K562 (cell line): ENCODE measurements around the gene HYAL4. TPM values are rescaled to one million over a fixed set of nuclear protein-coding genes. Genes with fewer than 3 reads are reported as not detected.
A peak's percentile ranks its signal among the peaks of the same experiment; 100 is the strongest.
"Not testable (repeated sequence)": the region's sequence is repeated elsewhere in the genome, so short reads cannot be mapped to it uniquely, and the experiment has no call there.

ENCODE experiments used
- ATAC-seq: fragments of 200-7000 bp; cut with Tn5 transposase; 3 replicates; pipeline ENCODE4 v1.9.1; 2020; ENCODE audit warnings: moderate library complexity
- BruUV-seq: library from RNA; stranded (reverse); fragments of 400-500 nt; replicated peaks from 2 replicates; lab custom pipeline; 2021; lab: Mats Ljungman, UMichigan
- CTCF ChIA-PET: fragments of 300-600 bp; formaldehyde crosslinking; extraction: SDS; loops from one replicate; lab custom pipeline; 2021; ENCODE audit warnings: low intra/inter-chr PET ratio; lab: Yijun Ruan, JAX
- POLR2A ChIA-PET: fragments of 300-600, 350-650 bp; sonication (Branson Sonifier 250); formaldehyde crosslinking; extraction: SDS; loops from one replicate; lab custom pipeline; 2021; ENCODE audit warnings: antibody characterized with exemption, inconsistent platforms; lab: Yijun Ruan, JAX
- DNase-seq, 4 experiments: peaks; one replicate each; pipeline versions ENCODE4 v3.0.0 to v3.0.0-alpha.2; 2011 to 2018; ENCODE audit warnings: low spot score in 3 of 4, mixed read lengths in 3 of 4; ENCODE audit errors: extremely low read depth in 1 of 4
- FAIRE-seq: peaks from 2 replicates; lab custom pipeline; 2011; peaks lifted over from hg19 to GRCh38; lab: Jason Lieb, UNC
- H2AFZ ChIP-seq: 2 replicates; pipeline ENCODE4 v1.6.0; 2011; ENCODE audit warnings: low read depth, low read length, control low read depth, inconsistent platforms
- H3K27ac ChIP-seq: fragments of 200-600 bp; 3 replicates; pipeline ENCODE4 v1.8.0; 2011; ENCODE audit warnings: low read depth, mild to moderate bottlenecking, control low read depth, inconsistent platforms, low read length, moderate library complexity, mixed read lengths; ENCODE audit errors: extremely low read depth
- H3K27me3 ChIP-seq, 2 experiments: fragments of 300-600 bp in 1 of 2; 2 replicates in 1 of 2; 3 replicates in 1 of 2; pipeline versions ENCODE4 v1.6.0 to v1.8.0; 2011; ENCODE audit warnings: inconsistent platforms in 2 of 2, low read length in 2 of 2, mild to moderate bottlenecking in 1 of 2, mixed read lengths in 1 of 2, moderate library complexity in 1 of 2; ENCODE audit not compliant: control insufficient read depth in 2 of 2, insufficient read depth in 2 of 2
- H3K36me3 ChIP-seq: fragments of 300-600 bp; 3 replicates; pipeline ENCODE4 v1.8.0; 2011; ENCODE audit warnings: mild to moderate bottlenecking, low read length, inconsistent platforms; ENCODE audit not compliant: control insufficient read depth, insufficient read depth
- H3K4me1 ChIP-seq, 2 experiments: fragments of 200-600 bp in 1 of 2; replicated peaks in 1 of 2; 2 replicates in 1 of 2; 3 replicates in 1 of 2; pipeline versions ENCODE4 v1.5.1 to v1.8.0; 2011; ENCODE audit warnings: inconsistent platforms in 2 of 2, low read length in 2 of 2, mild to moderate bottlenecking in 1 of 2, mixed read lengths in 1 of 2, moderate library complexity in 1 of 2; ENCODE audit not compliant: control insufficient read depth in 2 of 2, insufficient read depth in 2 of 2
- H3K4me2 ChIP-seq: 2 replicates; pipeline ENCODE4 v1.6.1; 2011; ENCODE audit warnings: low read length, control low read depth, inconsistent platforms, mixed read lengths; ENCODE audit not compliant: insufficient read depth
- H3K4me3 ChIP-seq: fragments of 200-600 bp; sonication (generic), shearing (Covaris generic); 2 replicates; pipeline ENCODE4 v1.5.1; 2016; ENCODE audit warnings: control low read depth, inconsistent platforms
- H3K79me2 ChIP-seq: fragments of 200-600 bp; 3 replicates; pipeline ENCODE4 v1.8.0; 2011; ENCODE audit warnings: low read length, inconsistent platforms; ENCODE audit not compliant: control insufficient read depth, insufficient read depth
- H3K9ac ChIP-seq, 2 experiments: 2 replicates each; pipeline versions ENCODE4 v1.6.0 to v1.6.1; 2011; ENCODE audit warnings: low read depth in 2 of 2, low read length in 2 of 2, control low read depth in 1 of 2, inconsistent platforms in 1 of 2, mild to moderate bottlenecking in 1 of 2, mixed read lengths in 1 of 2; ENCODE audit not compliant: insufficient read depth in 1 of 2
- H3K9me1 ChIP-seq: one replicate; pipeline ENCODE4 v1.6.0; 2011; ENCODE audit warnings: inconsistent platforms, mild to moderate bottlenecking, low read length, moderate library complexity; ENCODE audit not compliant: control insufficient read depth, insufficient read depth
- H3K9me3 ChIP-seq: replicated peaks from 2 replicates; pipeline ENCODE4 v1.5.1; 2011; ENCODE audit warnings: low read depth, low read length, inconsistent platforms; ENCODE audit not compliant: control insufficient read depth, insufficient read depth
- H4K20me1 ChIP-seq: replicated peaks from 2 replicates; pipeline ENCODE4 v1.6.1; 2011; ENCODE audit warnings: low read length, inconsistent platforms, mixed read lengths; ENCODE audit not compliant: control insufficient read depth, insufficient read depth
- ZNF146 ChIP-seq: IDR thresholded peaks from one replicate; pipeline ENCODE4 v1.6.1; 2018; ENCODE audit warnings: missing compliant biosample characterization; ENCODE audit not compliant: unreplicated experiment
- WGBS: fragments of 100-300 bp; shearing (Covaris generic); methylation state at CpG from one replicate; pipeline ENCODE4 v1.1.6; 2016; ENCODE audit warnings: low coverage, mixed read lengths; ENCODE audit not compliant: insufficient coverage; ENCODE audit errors: missing lambda C conversion rate; 5-methylcytosine and 5-hydroxymethylcytosine counted together
- in situ Hi-C: fragments of 300-500 bp; cut with MboI; formaldehyde crosslinking; loops from 4 replicates; pipeline ENCODE4 v1.15.0; 2018; ENCODE audit warnings: inconsistent platforms, mixed read lengths
- intact Hi-C: fragments of 100-400 bp; cut with micrococcal nuclease; formaldehyde crosslinking; loops from 2 replicates; pipeline ENCODE4 v1.14.2; 2022
- polyA plus RNA-seq, 8 experiments: library from polyadenylated mRNA; depleted of rRNA in 4 of 8; stranded (reverse) in 5 of 8; unstranded in 3 of 8; fragments of >200 nt; fragmentation: Nextera tagmentation in 2 of 8; fragmentation: Illumina TruSeq in 1 of 8; extraction: Ambion mirVana in 2 of 8; extraction: Trizol in 1 of 8; gene quantifications; 2 replicates each; pipeline versions ENCODE4 v1.2.1 to v1.2.3, GENCODE V29; 2011 to 2014; ENCODE audit warnings: inconsistent platforms in 1 of 8, missing spikeins in 1 of 8
- total RNA-seq, 7 experiments: library from RNA; depleted of rRNA in 6 of 7; stranded (reverse); fragments of >200 nt in 6 of 7; fragmentation: Illumina TruSeq in 2 of 7; extraction: Trizol in 2 of 7; gene quantifications; 2 replicates each; pipeline versions ENCODE4 v1.2.1 to v1.2.3, GENCODE V29; 2011 to 2021; ENCODE audit warnings: low replicate concordance in 1 of 7

The HYAL4 gene
- total and polyA plus RNA-seq, 9 of the 15 experiments (the other 6 are each of a cell fraction or from before 2014, with no cell fraction given), result not detected

DNA sequence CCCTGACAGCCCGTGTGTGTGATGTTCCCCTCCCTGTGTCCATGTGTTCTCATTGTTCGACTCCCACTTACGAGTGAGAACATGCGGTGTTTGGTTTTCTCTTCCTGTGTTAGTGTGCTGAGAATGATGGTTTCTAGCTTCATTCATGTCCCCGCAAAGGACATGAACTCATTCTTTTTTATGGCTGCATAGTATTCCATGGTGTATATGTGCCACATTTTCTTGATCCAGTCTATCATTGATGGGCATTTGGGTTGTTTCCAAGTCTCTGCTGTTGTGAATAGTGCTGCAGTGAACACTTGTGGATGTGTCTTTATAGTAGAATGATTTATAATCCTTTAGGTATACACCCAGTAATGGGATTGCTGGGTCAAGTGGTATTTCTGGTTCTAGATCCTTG lies 6.4 kb downstream of the HYAL4 start:
- in situ Hi-C loops, H3K79me2 ChIP-seq, H3K9me3 ChIP-seq, H3K27me3 ChIP-seq, H3K4me2 ChIP-seq, intact Hi-C loops, H3K4me1 ChIP-seq, POLR2A ChIA-PET, BruUV-seq, H3K4me3 ChIP-seq, ATAC-seq, H3K9ac ChIP-seq, CTCF ChIA-PET, H3K27ac ChIP-seq, H3K9me1 ChIP-seq, FAIRE-seq, H3K36me3 ChIP-seq, H4K20me1 ChIP-seq, H2AFZ ChIP-seq, DNase-seq: not testable (repeated sequence)
- WGBS, result 2% methylated on average over 5 of the region's 5 CpGs
- TF ChIP-seq ZNF146, result peak; percentile 75

DNA sequence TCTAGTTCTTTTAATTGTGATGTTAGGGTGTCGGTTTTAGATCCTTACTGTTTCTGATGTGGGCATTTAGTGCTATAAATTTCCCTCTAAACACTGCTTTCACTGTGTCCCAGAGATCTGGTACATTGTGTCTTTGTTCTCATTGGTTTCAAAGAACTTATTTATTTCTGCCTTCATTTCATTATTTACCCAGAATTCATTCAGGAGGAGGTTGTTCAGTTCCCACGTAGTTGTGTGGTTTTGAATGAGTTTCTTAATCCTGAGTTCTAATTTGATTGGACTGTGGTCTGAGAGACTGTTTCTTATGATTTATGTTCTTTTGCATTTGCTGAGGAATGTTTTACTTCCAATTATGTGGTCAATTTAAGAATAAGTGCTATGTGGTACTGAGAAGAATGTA lies 9.3 kb downstream of the HYAL4 start:
- H3K27me3 ChIP-seq, H3K4me2 ChIP-seq, BruUV-seq, H3K27ac ChIP-seq, DNase-seq, H3K9me1 ChIP-seq, FAIRE-seq, H4K20me1 ChIP-seq, H3K36me3 ChIP-seq, H3K9ac ChIP-seq, H3K9me3 ChIP-seq, intact Hi-C loops, H2AFZ ChIP-seq, in situ Hi-C loops, CTCF ChIA-PET, H3K79me2 ChIP-seq, H3K4me3 ChIP-seq, H3K4me1 ChIP-seq, ATAC-seq: not testable (repeated sequence)
- POLR2A ChIA-PET, result interaction anchor here (0.6 to 1.1 kb wide), 2 partner anchors 10 to 16 kb away, joined by 3 read pairs; no protein-coding TSS in a partner anchor
- WGBS, result 0% methylated on average over 2 of the region's 2 CpGs
